Measurements from ENCODE around the gene KBTBD8.

KBTBD8 gene

GRCh38 chr3:67037615-67038014 is 39.5 kb downstream of the KBTBD8 start:
- DNase-seq (ENCODE audit: low read depth in 2 of 2): no peak

- no peak for DNase-seq (ENCODE audit: low read depth in 2 of 2)
Observed at GRCh38 chr3:67044295-67044694, 46.2 kb downstream of the KBTBD8 start.

- no peak for DNase-seq (ENCODE audit: low read depth in 2 of 2)
Observed at GRCh38 chr3:67044955-67045354, 46.8 kb downstream of the KBTBD8 start.

GRCh38 chr3:67045711-67046465 is 47.8 kb downstream of the KBTBD8 start:
- no peak for DNase-seq (ENCODE audit: low read depth in 2 of 2)

- no peak for DNase-seq (ENCODE audit: low read depth in 2 of 2)
Observed at GRCh38 chr3:67047051-67047450, 48.9 kb downstream of the KBTBD8 start.

- DNase-seq (ENCODE audit: low read depth in 2 of 2): no peak
Observed at GRCh38 chr3:67048067-67048714, 50.1 kb downstream of the KBTBD8 start.

- DNase-seq (ENCODE audit: low read depth in 2 of 2): no peak
Observed at GRCh38 chr3:67048715-67049074, 50.6 kb downstream of the KBTBD8 start.

GRCh38 chr3:67059443-67059842 is 61.3 kb downstream of the KBTBD8 start:
- DNase-seq (ENCODE audit: low read depth in 2 of 2): no peak
